PC-9 (cell line): ENCODE data around the gene URAD. TPM values are rescaled to one million over a fixed set of nuclear protein-coding genes. Genes with fewer than 3 reads are reported as not detected.

ENCODE experiments used
- BruUV-seq: library from RNA; stranded (reverse); fragments of 400-500 nt; replicated peaks from 2 replicates; lab custom pipeline; 2021; lab: Mats Ljungman, UMichigan
- CTCF ChIA-PET: fragments of 300-600 bp; sonication (Branson Sonifier 250); formaldehyde crosslinking; loops from one replicate; lab custom pipeline; 2022; ENCODE audit warnings: antibody characterized with exemption; lab: Charles Lee
- POLR2A ChIA-PET: fragments of 300-600 bp; sonication (Branson Sonifier 250); formaldehyde crosslinking; loops from one replicate; lab custom pipeline; 2022; ENCODE audit warnings: antibody characterized with exemption; ENCODE audit not compliant: unreplicated experiment; lab: Charles Lee
- DNase-seq, 2 experiments: peaks; one replicate each; pipeline versions ENCODE4 v3.0.0 to v3.0.0-alpha.2; 2015 to 2022; ENCODE audit warnings: mixed read lengths in 1 of 2
- H2AFZ ChIP-seq: fragments of 200-600 bp; sonication (generic); 2 replicates; pipeline ENCODE4 v1.8.1; 2017; ENCODE audit warnings: antibody characterized with exemption
- H3F3A ChIP-seq: fragments of 200-600 bp; sonication (generic); 2 replicates; pipeline ENCODE4 v1.8.1; 2017; ENCODE audit warnings: antibody characterized with exemption, mild to moderate bottlenecking, low read depth; ENCODE audit not compliant: insufficient read depth
- H3K27ac ChIP-seq: fragments of 200-600 bp; sonication (generic); 2 replicates; pipeline ENCODE4 v1.6.1; 2016; ENCODE audit warnings: mixed run types
- H3K27me3 ChIP-seq: fragments of 200-600 bp; sonication (generic); 2 replicates; pipeline ENCODE4 v1.6.1; 2016; ENCODE audit warnings: low read depth, mixed run types; ENCODE audit not compliant: insufficient read depth
- H3K36me3 ChIP-seq: fragments of 200-600 bp; sonication (generic); 2 replicates; pipeline ENCODE4 v1.6.1; 2016; ENCODE audit warnings: low read depth, mixed run types
- H3K4me1 ChIP-seq: fragments of 200-600 bp; sonication (generic); replicated peaks from 2 replicates; pipeline ENCODE4 v1.6.1; 2016; ENCODE audit warnings: mixed run types; ENCODE audit not compliant: insufficient read depth
- H3K4me2 ChIP-seq: fragments of 200-600 bp; sonication (generic); 2 replicates; pipeline ENCODE4 v1.6.1; 2017; ENCODE audit warnings: mixed run types
- H3K4me3 ChIP-seq: fragments of 200-600 bp; sonication (generic); 2 replicates; pipeline ENCODE4 v1.6.1; 2016; ENCODE audit warnings: mixed run types
- H3K79me2 ChIP-seq: fragments of 200-600 bp; sonication (generic); 2 replicates; pipeline ENCODE4 v1.6.1; 2017; ENCODE audit warnings: low read depth, mixed run types
- H3K9me2 ChIP-seq: fragments of 200-600 bp; sonication (generic); 2 replicates; pipeline ENCODE4 v1.8.1; 2017; ENCODE audit warnings: mild to moderate bottlenecking; ENCODE audit not compliant: insufficient read depth
- H3K9me3 ChIP-seq: fragments of 200-600 bp; sonication (generic); 2 replicates; pipeline ENCODE4 v1.8.1; 2016; ENCODE audit warnings: low read depth; ENCODE audit not compliant: insufficient read depth
- H4K20me1 ChIP-seq: fragments of 200-600 bp; sonication (generic); 2 replicates; pipeline ENCODE4 v1.8.1; 2017; ENCODE audit not compliant: insufficient read depth
- EZH2 ChIP-seq: fragments of 200-600 bp; sonication (generic); IDR thresholded peaks from 2 replicates; pipeline ENCODE4 v1.8.0; 2017; ENCODE audit warnings: antibody characterized with exemption, low read depth
- intact Hi-C: fragments of 100-400 bp; cut with micrococcal nuclease; formaldehyde crosslinking; loops from one replicate; pipeline ENCODE4 v1.10.0; 2022; ENCODE audit not compliant: unreplicated experiment
- total RNA-seq: library from RNA; stranded (reverse); gene quantifications from 2 replicates; pipeline ENCODE4 v1.2.3, GENCODE V29; 2021
- TF ChIP-seq, protein P1 (sequence below): fragments of 200-600 bp; sonication (generic); conservative IDR thresholded peaks from 2 replicates; pipeline ENCODE4 v1.6.1; 2017; ENCODE audit warnings: mixed run types, antibody characterized with exemption, mild to moderate bottlenecking, moderate library complexity

URAD gene
- total RNA-seq, 1 experiment from 2014 or later = not detected

DNA sequence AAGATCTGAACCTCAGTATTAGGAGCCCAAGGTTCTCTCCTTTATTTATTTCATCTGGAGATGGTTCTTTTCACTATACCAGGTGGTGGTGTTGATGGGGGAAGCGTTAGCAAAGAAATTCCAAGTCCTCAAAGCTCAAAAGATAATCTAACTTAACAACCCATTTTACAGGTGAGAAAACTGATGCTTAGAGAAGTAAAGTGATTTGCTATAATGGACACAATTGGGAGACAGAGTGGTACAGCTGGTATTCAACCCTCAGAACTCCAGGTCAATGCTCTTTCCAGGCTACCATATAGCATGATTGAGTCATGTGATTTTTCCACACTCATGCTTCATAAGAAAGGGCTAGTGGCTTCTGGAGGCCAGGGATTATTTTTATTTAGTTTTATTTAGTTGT lies 25.0 kb upstream of the URAD start:
- Histone ChIP-seq H3K4me2 (no peak overlapping the region), H3F3A (no peaks in the 10 kb centered on the region), H3K4me1 (0 out of 2 replicates have a peak, but pooled peaks cover 3% of the 10 kb centered on the region), H3K36me3 (no peaks in the 10 kb centered on the region), H3K27me3 (peaks cover 20% of the 10 kb centered on the region), H3K79me2 (no peaks in the 10 kb centered on the region), H3K9me3 (no peaks in the 10 kb centered on the region), H3K27ac (no peak overlapping the region), H4K20me1 (no peaks in the 10 kb centered on the region), H2AFZ (no peak overlapping the region), H3K9me2 (no peaks in the 10 kb centered on the region), H3K4me3 (no peak overlapping the region)
- intact Hi-C loops = no loop called here
- ChIA-PET POLR2A (no interaction called here), CTCF (no interaction called here)
- TF ChIP-seq EZH2 = no peak
- TF ChIP-seq, protein P1, sequence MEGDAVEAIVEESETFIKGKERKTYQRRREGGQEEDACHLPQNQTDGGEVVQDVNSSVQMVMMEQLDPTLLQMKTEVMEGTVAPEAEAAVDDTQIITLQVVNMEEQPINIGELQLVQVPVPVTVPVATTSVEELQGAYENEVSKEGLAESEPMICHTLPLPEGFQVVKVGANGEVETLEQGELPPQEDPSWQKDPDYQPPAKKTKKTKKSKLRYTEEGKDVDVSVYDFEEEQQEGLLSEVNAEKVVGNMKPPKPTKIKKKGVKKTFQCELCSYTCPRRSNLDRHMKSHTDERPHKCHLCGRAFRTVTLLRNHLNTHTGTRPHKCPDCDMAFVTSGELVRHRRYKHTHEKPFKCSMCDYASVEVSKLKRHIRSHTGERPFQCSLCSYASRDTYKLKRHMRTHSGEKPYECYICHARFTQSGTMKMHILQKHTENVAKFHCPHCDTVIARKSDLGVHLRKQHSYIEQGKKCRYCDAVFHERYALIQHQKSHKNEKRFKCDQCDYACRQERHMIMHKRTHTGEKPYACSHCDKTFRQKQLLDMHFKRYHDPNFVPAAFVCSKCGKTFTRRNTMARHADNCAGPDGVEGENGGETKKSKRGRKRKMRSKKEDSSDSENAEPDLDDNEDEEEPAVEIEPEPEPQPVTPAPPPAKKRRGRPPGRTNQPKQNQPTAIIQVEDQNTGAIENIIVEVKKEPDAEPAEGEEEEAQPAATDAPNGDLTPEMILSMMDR = no peak
- no peak for DNase-seq
- no TSS peak for BruUV-seq

DNA sequence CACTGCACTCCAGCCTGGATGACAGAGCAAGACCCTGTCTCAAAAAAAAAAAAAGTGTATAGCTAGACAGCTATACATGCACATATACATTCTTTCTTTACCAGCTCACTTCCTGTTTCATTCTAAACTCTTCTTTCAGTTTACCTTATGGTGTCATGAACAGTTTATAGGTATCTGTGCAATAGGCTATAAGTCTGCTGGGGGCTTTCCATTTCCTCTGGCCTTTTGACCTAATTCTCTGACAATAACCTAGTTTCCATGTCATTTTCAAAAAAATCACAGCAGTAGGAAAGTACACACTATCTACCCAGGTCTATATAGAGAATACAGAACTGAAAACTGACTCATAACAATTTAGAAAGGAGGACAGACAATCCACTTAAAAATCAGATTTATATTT lies 24.4 kb upstream of the URAD start:
- intact Hi-C loops = no loop called here
- no peak overlapping the region for H3K27ac ChIP-seq
- ChIA-PET POLR2A (no interaction called here), CTCF (no interaction called here)
- H2AFZ ChIP-seq = no peak overlapping the region
- no peak overlapping the region for H3K4me3 ChIP-seq
- TF ChIP-seq, protein P1 = no peak
- TF ChIP-seq EZH2 = no peak
- H3K4me2 ChIP-seq = no peak overlapping the region
- H3K9me2 ChIP-seq = no peaks in the 10 kb centered on the region
- H3F3A ChIP-seq = no peaks in the 10 kb centered on the region
- no TSS peak for BruUV-seq
- H3K4me1 ChIP-seq = 0 out of 2 replicates have a peak, but pooled peaks cover 3% of the 10 kb centered on the region
- no peaks in the 10 kb centered on the region for H4K20me1 ChIP-seq
- peaks cover 20% of the 10 kb centered on the region for H3K27me3 ChIP-seq
- H3K36me3 ChIP-seq = no peaks in the 10 kb centered on the region
- no peaks in the 10 kb centered on the region for H3K79me2 ChIP-seq
- H3K9me3 ChIP-seq = no peaks in the 10 kb centered on the region
- no peak for DNase-seq

DNA sequence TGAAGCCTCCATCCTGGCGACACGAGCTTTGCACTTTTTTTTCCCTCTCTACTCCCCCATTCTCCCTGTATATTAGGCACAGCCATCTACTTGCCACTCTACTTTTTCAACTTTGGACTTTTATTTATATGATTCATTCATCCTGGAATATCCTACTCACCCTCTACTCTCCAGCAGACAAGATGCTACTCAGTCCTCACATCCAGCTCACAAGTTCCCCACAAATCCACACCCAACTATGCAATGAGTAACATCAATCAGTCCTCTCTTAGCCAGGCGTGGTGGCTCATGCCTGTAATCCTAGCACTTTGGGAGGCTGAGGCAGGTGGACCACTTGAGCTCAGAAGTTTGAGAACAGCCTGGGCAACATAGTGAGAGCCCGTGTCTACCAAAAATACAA lies 23.9 kb upstream of the URAD start:
- TF ChIP-seq EZH2 = no peak
- TF ChIP-seq, protein P1 = no peak
- H3K9me3 ChIP-seq = no peaks in the 10 kb centered on the region
- H3F3A ChIP-seq = no peaks in the 10 kb centered on the region
- no peaks in the 10 kb centered on the region for H3K9me2 ChIP-seq
- no peak overlapping the region for H3K27ac ChIP-seq
- ChIA-PET CTCF (no interaction called here), POLR2A (no interaction called here)
- peaks cover 20% of the 10 kb centered on the region for H3K27me3 ChIP-seq
- H4K20me1 ChIP-seq = no peaks in the 10 kb centered on the region
- intact Hi-C loops = no loop called here
- BruUV-seq = no TSS peak
- H3K79me2 ChIP-seq = no peaks in the 10 kb centered on the region
- H3K4me1 ChIP-seq = 0 out of 2 replicates have a peak, but pooled peaks cover 3% of the 10 kb centered on the region
- no peak overlapping the region for H2AFZ ChIP-seq
- no peak overlapping the region for H3K4me2 ChIP-seq
- no peaks in the 10 kb centered on the region for H3K36me3 ChIP-seq
- no peak overlapping the region for H3K4me3 ChIP-seq
- DNase-seq = no peak
